Naive thymus-derived CD4-positive, alpha-beta T cell (primary cell): ENCODE results near the gene ATF7IP. TPM values are rescaled to one million over a fixed set of nuclear protein-coding genes. Genes with fewer than 3 reads are reported as not detected.
A peak's percentile ranks its signal among the peaks of the same experiment; 100 is the strongest.

Source experiments
- ATAC-seq: fragments of 150-1000 bp; cut with Tn5 transposase; 2 replicates; pipeline ENCODE4 v1.10.0; 2021; ENCODE audit warnings: mild to moderate bottlenecking, moderate library complexity
- CTCF ChIA-PET: fragments of 350-600 bp; sonication (Branson Sonifier 250); formaldehyde crosslinking; loops from one replicate; lab custom pipeline; 2021; ENCODE audit warnings: antibody characterized with exemption; lab: Charles Lee
- POLR2A ChIA-PET: fragments of 350-600 bp; sonication (Branson Sonifier 250); formaldehyde crosslinking; loops from one replicate; lab custom pipeline; 2021; ENCODE audit warnings: antibody characterized with exemption, inconsistent platforms; lab: Charles Lee
- DNase-seq, 9 donors: peaks; one replicate each; pipeline versions ENCODE4 v3.0.0 to v3.0.0-alpha.2; 2020 to 2022; ENCODE audit warnings: mixed read lengths in 1 of 9
- H3K27ac ChIP-seq: one replicate; pipeline ENCODE4 v1.7.0; 2013; ENCODE audit warnings: mild to moderate bottlenecking, low read depth, low read length, moderate library complexity
- H3K27me3 ChIP-seq, 2 donors: one replicate each; pipeline ENCODE4 v1.7.0; 2013; ENCODE audit warnings: low read length in 2 of 2, mild to moderate bottlenecking in 2 of 2, moderate library complexity in 2 of 2; ENCODE audit not compliant: control insufficient read depth in 2 of 2, insufficient read depth in 2 of 2
- H3K36me3 ChIP-seq, 3 experiments: 1 replicate in 2 of 3; 2 replicates in 1 of 3; pipeline ENCODE4 v1.7.0; 2013; ENCODE audit warnings: low read length in 3 of 3, mild to moderate bottlenecking in 3 of 3, moderate library complexity in 1 of 3; ENCODE audit not compliant: insufficient read depth in 3 of 3, control insufficient read depth in 2 of 3
- H3K4me1 ChIP-seq, 2 donors: one replicate each; pipeline ENCODE4 v1.7.0; 2013; ENCODE audit warnings: low read length in 2 of 2, mild to moderate bottlenecking in 2 of 2, moderate library complexity in 1 of 2; ENCODE audit not compliant: control insufficient read depth in 2 of 2, insufficient read depth in 2 of 2
- H3K4me3 ChIP-seq: 2 replicates; pipeline ENCODE4 v1.7.0; 2013; ENCODE audit warnings: mild to moderate bottlenecking, low read length
- H3K9me3 ChIP-seq, 3 experiments: 1 replicate in 2 of 3; 2 replicates in 1 of 3; pipeline ENCODE4 v1.7.0; 2013; ENCODE audit warnings: low read length in 3 of 3; ENCODE audit not compliant: control insufficient read depth in 2 of 3
- H3K27ac Mint-ChIP-seq, 9 donors: one replicate each; pipeline ENCODE4 v1.8.0; 2020 to 2022; ENCODE audit warnings: mixed read lengths in 9 of 9, mild to moderate bottlenecking in 8 of 9, moderate library complexity in 5 of 9, inconsistent platforms in 2 of 9
- H3K27me3 Mint-ChIP-seq, 5 donors: one replicate each; pipeline ENCODE4 v1.8.0; 2021 to 2022; ENCODE audit warnings: mixed read lengths in 5 of 5, mild to moderate bottlenecking in 1 of 5
- H3K36me3 Mint-ChIP-seq, 5 donors: one replicate each; pipeline ENCODE4 v1.8.0; 2020 to 2022; ENCODE audit warnings: mixed read lengths in 5 of 5, mild to moderate bottlenecking in 3 of 5, inconsistent platforms in 1 of 5
- H3K4me1 Mint-ChIP-seq, 7 donors: one replicate each; pipeline ENCODE4 v1.8.0; 2020 to 2022; ENCODE audit warnings: mixed read lengths in 7 of 7, mild to moderate bottlenecking in 3 of 7, inconsistent platforms in 1 of 7
- H3K4me3 Mint-ChIP-seq, 10 donors: one replicate each; pipeline ENCODE4 v1.8.0; 2020 to 2022; ENCODE audit warnings: mild to moderate bottlenecking in 10 of 10, mixed read lengths in 10 of 10, moderate library complexity in 6 of 10, inconsistent platforms in 2 of 10
- H3K9me3 Mint-ChIP-seq, 11 donors: one replicate each; pipeline ENCODE4 v1.8.0; 2020 to 2022; ENCODE audit warnings: mixed read lengths in 11 of 11, mild to moderate bottlenecking in 4 of 11, inconsistent platforms in 1 of 11, moderate library complexity in 1 of 11
- intact Hi-C, 2 donors: fragments of 100-400 bp; cut with micrococcal nuclease; formaldehyde crosslinking; loops; one replicate each; pipeline ENCODE4 v1.15.1; 2023
- polyA plus RNA-seq, 2 donors: library from polyadenylated mRNA; unstranded; fragments of 300-500 nt; fragmentation: Illumina TruSeq; gene quantifications; one replicate each; pipeline ENCODE4 v1.2.3, GENCODE V29; 2021
- total RNA-seq, 6 experiments: library from RNA in 5 of 6; stranded (reverse) in 5 of 6; gene quantifications; 1 replicate in 5 of 6; 2 replicates in 1 of 6; pipeline ENCODE4 v1.2.3 and lab custom pipeline; 2021 to 2026

The ATF7IP gene
- total and polyA plus RNA-seq, 7 experiments from 2014 or later, result 92.7 to 181 (median 134) TPM

- POLR2A ChIA-PET, result interaction anchor here (1.0 to 3.9 kb wide), 4 partner anchors 16 to 34 kb away, joined by 3 to 16 read pairs (median 4); no protein-coding TSS in a partner anchor
- Mint-ChIP-seq H3K4me3 (peak overlapping the region in 6 of 10 donors; percentile 36 to 63 (median 45)), H3K9me3 (peaks cover 0 to 9% (median 1%) of the 10 kb centered on the region in 11 donors), H3K27ac (peak overlapping the region in 6 of 9 donors; percentile 6 to 89 (median 56)), H3K27me3 (no peaks in the 10 kb centered on the region), H3K4me1 (peaks cover 29 to 77% (median 72%) of the 10 kb centered on the region in 7 donors), H3K36me3 (peaks cover 0 to 32% (median 14%) of the 10 kb centered on the region in 5 donors)
- peaks cover 0 to 3% (median 0%) of the 10 kb centered on the region in 3 experiments for H3K36me3 ChIP-seq
- DNase-seq (peak in 1 of 9 donors; percentile 39), ATAC-seq (peak; percentile 79)
- CTCF ChIA-PET, result interaction anchor here (1.2 kb wide), 1 partner anchor 172 kb away, joined by 4 read pairs; no protein-coding TSS in a partner anchor
- intact Hi-C loops, result loop anchor here (1.0 to 10.0 kb wide), 2 partner anchors 11 to 1306 kb away; partner anchors contain the start of gene GSG1 (in 1 of the 2)
- no peak overlapping the region for H3K27ac ChIP-seq
- H3K9me3 ChIP-seq, result no peaks in the 10 kb centered on the region
- peaks cover 53 to 75% of the 10 kb centered on the region in 2 donors for H3K4me1 ChIP-seq
- H3K4me3 ChIP-seq, result peak overlapping the region; percentile 19
- H3K27me3 ChIP-seq, result no peaks in the 10 kb centered on the region
Observed at GRCh38 chr12:14410841-14411569, 45.5 kb downstream of the ATF7IP start.

DNA sequence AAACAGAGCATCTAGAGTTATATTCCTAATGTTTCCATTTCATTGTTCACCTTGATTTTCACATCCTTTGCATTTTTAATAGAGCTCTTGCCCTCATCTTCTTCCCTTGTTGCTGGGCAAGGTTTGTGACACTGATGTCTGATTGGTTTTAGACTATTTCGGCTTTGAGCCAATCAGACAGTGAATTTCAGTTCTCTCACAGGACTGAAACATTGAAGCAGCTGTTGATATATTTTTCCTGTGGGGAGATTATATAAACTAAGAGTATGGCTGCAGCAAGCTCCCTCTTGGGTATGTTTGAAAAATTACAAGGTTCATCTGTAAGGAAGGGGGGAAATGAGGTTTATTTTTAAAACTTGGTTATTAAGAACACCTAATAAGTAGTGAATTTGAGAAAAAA is 51.2 kb downstream of the ATF7IP start:
- H3K4me1 ChIP-seq, result peaks cover 41 to 56% of the 10 kb centered on the region in 2 donors
- H3K27ac ChIP-seq, result peak overlapping the region; percentile 56

DNA sequence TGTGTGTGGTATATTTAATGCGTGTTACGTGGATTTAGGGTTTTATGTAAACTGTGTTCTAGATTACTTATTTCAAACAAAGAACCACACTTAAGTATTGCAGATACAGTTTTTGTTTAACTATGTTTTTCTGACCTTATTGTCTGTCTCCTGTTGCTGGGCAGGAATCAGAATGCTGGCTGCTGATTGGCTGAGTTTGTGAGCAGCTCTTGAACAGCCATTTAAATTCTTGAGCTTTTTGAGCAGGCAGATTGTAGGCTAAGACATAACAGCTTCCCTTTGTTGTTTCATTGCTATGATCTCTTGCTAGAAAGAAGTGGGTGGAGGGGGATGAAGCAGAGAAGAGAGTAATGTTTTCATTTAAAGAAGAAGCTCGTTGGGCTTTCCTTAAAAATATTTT is 52.2 kb downstream of the ATF7IP start:
- no peak overlapping the region for H3K4me3 ChIP-seq
- peaks cover 0 to 6% (median 6%) of the 10 kb centered on the region in 3 experiments for H3K9me3 ChIP-seq
- peak overlapping the region; percentile 76 to 94 (median 87) for H3K27ac Mint-ChIP-seq
- peaks cover 37 to 50% of the 10 kb centered on the region in 2 donors for H3K4me1 ChIP-seq
- peak; percentile 80 for ATAC-seq
- H3K27ac ChIP-seq, result peak overlapping the region; percentile 58
- H3K27me3 ChIP-seq, result no peaks in the 10 kb centered on the region
- peaks cover 40 to 85% (median 76%) of the 10 kb centered on the region in 7 donors for H3K4me1 Mint-ChIP-seq
- peak in 8 of 9 donors; percentile 26 to 88 (median 82) for DNase-seq
- peaks cover 0 to 11% (median 4%) of the 10 kb centered on the region in 3 experiments for H3K36me3 ChIP-seq
- peak overlapping the region; percentile 73 to 88 (median 83) for H3K4me3 Mint-ChIP-seq
- CTCF ChIA-PET, result interaction anchor here (0.7 to 2.5 kb wide), 8 partner anchors 19 to 185 kb away, joined by 3 to 31 read pairs (median 6); partner anchors contain the start of gene ATF7IP
- intact Hi-C loops, result loop anchor here (1.0 to 10.0 kb wide), 13 partner anchors 17 to 1313 kb away; partner anchors contain the start of genes ATF7IP (in 2 of the 2) and GSG1 (in 1 of the 2)
- no peaks in the 10 kb centered on the region for H3K27me3 Mint-ChIP-seq
- peaks cover 0 to 25% (median 6%) of the 10 kb centered on the region in 11 donors for H3K9me3 Mint-ChIP-seq
- peaks cover 4 to 40% (median 31%) of the 10 kb centered on the region in 5 donors for H3K36me3 Mint-ChIP-seq
- POLR2A ChIA-PET, result interaction anchor here (0.5 to 5.6 kb wide), 12 partner anchors 15 to 354 kb away, joined by 3 to 95 read pairs (median 3); partner anchors contain the start of gene ATF7IP

More for the DNA sequence above, 51.2 kb downstream of the ATF7IP start:
- peaks cover 4 to 33% (median 23%) of the 10 kb centered on the region in 5 donors for H3K36me3 Mint-ChIP-seq
- Histone ChIP-seq H3K36me3 (peaks cover 0 to 9% (median 4%) of the 10 kb centered on the region in 3 experiments), H3K4me3 (no peak overlapping the region), H3K27me3 (no peaks in the 10 kb centered on the region), H3K9me3 (peaks cover 0 to 5% (median 4%) of the 10 kb centered on the region in 3 experiments)
- intact Hi-C loops, result loop anchor here (1.0 to 10.0 kb wide), 7 partner anchors 9 to 1312 kb away; partner anchors contain the start of gene GSG1 (in 1 of the 2)
- no peaks in the 10 kb centered on the region for H3K27me3 Mint-ChIP-seq
- CTCF ChIA-PET, result interaction anchor here (0.7 to 2.5 kb wide), 11 partner anchors 9 to 177 kb away, joined by 3 to 31 read pairs (median 3); partner anchors contain the start of gene ATF7IP
- POLR2A ChIA-PET, result interaction anchor here (0.6 to 5.6 kb wide), 16 partner anchors 9 to 355 kb away, joined by 3 to 95 read pairs (median 6); partner anchors contain the start of gene ATF7IP
- H3K9me3 Mint-ChIP-seq, result peaks cover 0 to 16% (median 3%) of the 10 kb centered on the region in 11 donors
- peak overlapping the region; percentile 69 to 94 (median 87) for H3K27ac Mint-ChIP-seq
- H3K4me3 Mint-ChIP-seq, result peak overlapping the region in 9 of 10 donors; percentile 30 to 79 (median 68)
- DNase-seq (peak in 7 of 9 donors; percentile 65 to 84 (median 77)), ATAC-seq (peak; percentile 84)
- H3K4me1 Mint-ChIP-seq, result peaks cover 35 to 80% (median 73%) of the 10 kb centered on the region in 7 donors

DNA sequence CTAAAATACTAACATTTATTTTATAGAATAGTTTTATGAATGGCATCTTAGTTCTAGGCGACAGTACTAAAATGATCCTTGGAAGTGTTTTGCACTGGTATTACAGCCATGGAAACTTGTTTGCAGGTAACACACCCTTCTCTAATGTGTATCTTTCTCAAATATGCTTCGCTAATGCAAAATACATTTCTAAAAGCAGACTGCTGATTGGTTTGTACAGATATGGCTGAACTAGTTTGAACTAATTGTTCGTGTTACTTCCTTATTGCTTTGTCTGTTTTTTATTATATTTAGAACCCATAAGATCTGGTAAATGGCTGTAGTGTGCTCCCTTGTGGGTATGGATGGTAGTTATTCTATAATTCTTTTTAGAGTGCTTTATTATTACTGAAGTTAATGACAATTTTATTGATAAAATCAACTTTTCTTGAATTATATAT is 53.0 kb downstream of the ATF7IP start:
- H3K36me3 Mint-ChIP-seq, result peaks cover 4 to 43% (median 35%) of the 10 kb centered on the region in 5 donors
- peaks cover 40 to 85% (median 77%) of the 10 kb centered on the region in 7 donors for H3K4me1 Mint-ChIP-seq
- Histone ChIP-seq H3K36me3 (peaks cover 0 to 11% (median 4%) of the 10 kb centered on the region in 3 experiments), H3K4me3 (peak overlapping the region; percentile 15), H3K9me3 (peaks cover 0 to 6% (median 6%) of the 10 kb centered on the region in 3 experiments), H3K4me1 (peaks cover 35 to 46% of the 10 kb centered on the region in 2 donors), H3K27me3 (no peaks in the 10 kb centered on the region), H3K27ac (peak overlapping the region; percentile 58)
- peak; percentile 72 for ATAC-seq
- no peaks in the 10 kb centered on the region for H3K27me3 Mint-ChIP-seq
- POLR2A ChIA-PET, result interaction anchor here (0.5 to 5.6 kb wide), 6 partner anchors 16 to 163 kb away, joined by 3 to 95 read pairs (median 4); partner anchors contain the start of gene ATF7IP
- CTCF ChIA-PET, result interaction anchor here (1.1 to 2.5 kb wide), 6 partner anchors 25 to 179 kb away, joined by 3 to 31 read pairs (median 11); partner anchors contain the start of gene ATF7IP
- peaks cover 0 to 28% (median 5%) of the 10 kb centered on the region in 11 donors for H3K9me3 Mint-ChIP-seq
- intact Hi-C loops, result loop anchor here (1.0 to 10.0 kb wide), 11 partner anchors 16 to 1314 kb away; partner anchors contain the start of genes ATF7IP (in 2 of the 2) and GSG1 (in 1 of the 2)
- DNase-seq, result peak in 7 of 9 donors; percentile 33 to 57 (median 49)
- peak overlapping the region; percentile 31 to 86 (median 73) for H3K4me3 Mint-ChIP-seq
- peak overlapping the region in 8 of 9 donors; percentile 55 to 88 (median 80) for H3K27ac Mint-ChIP-seq

- Mint-ChIP-seq H3K4me3 (peak overlapping the region in 6 of 10 donors; percentile 1 to 58 (median 38)), H3K27ac (peak overlapping the region in 4 of 9 donors; percentile 14 to 59 (median 19)), H3K4me1 (peaks cover 42 to 88% (median 77%) of the 10 kb centered on the region in 7 donors), H3K9me3 (peaks cover 0 to 40% (median 7%) of the 10 kb centered on the region in 11 donors), H3K27me3 (no peaks in the 10 kb centered on the region), H3K36me3 (peaks cover 10 to 70% (median 69%) of the 10 kb centered on the region in 5 donors)
- Histone ChIP-seq H3K27ac (no peak overlapping the region), H3K4me3 (no peak overlapping the region), H3K27me3 (no peaks in the 10 kb centered on the region), H3K36me3 (peaks cover 6 to 28% (median 17%) of the 10 kb centered on the region in 3 experiments), H3K4me1 (peaks cover 26 to 39% of the 10 kb centered on the region in 2 donors), H3K9me3 (peaks cover 0 to 6% (median 6%) of the 10 kb centered on the region in 3 experiments)
- intact Hi-C loops, result loop anchor here in 1 of 2 donors (2.0 kb wide), 1 partner anchor 28 kb away; no protein-coding TSS in a partner anchor
- ATAC-seq (no peak), DNase-seq (no peak)
- ChIA-PET POLR2A (interaction anchor here (0.7 to 1.5 kb wide), 2 partner anchors 9 to 57 kb away, joined by 3 to 6 read pairs; partner anchors contain the start of gene ATF7IP), CTCF (interaction anchor here (0.7 to 1.3 kb wide), 3 partner anchors 20 to 185 kb away, joined by 3 to 8 read pairs (median 3); no protein-coding TSS in a partner anchor)
Observed at GRCh38 chr12:14422516-14423230, 57.2 kb downstream of the ATF7IP start.
